ENCODE results near the gene SIL1. TPM values are rescaled to one million over a fixed set of nuclear protein-coding genes. Genes with fewer than 3 reads are reported as not detected.
"Not testable (repeated sequence)": the region's sequence is repeated elsewhere in the genome, so short reads cannot be mapped to it uniquely, and the experiment has no call there.

Gene SIL1
- total and polyA plus RNA-seq, 8 donors, result 22.2 to 83.6 (median 33.4) TPM

- TF ChIP-seq POLR2AphosphoS5 (IDR thresholded peaks at IDR 0.05), result no peak
- no peak for TF ChIP-seq CTCF (IDR thresholded peaks at IDR 0.05)
- no peak for TF ChIP-seq POLR2A (IDR thresholded peaks at IDR 0.05)
- no peak for TF ChIP-seq EP300 (IDR thresholded peaks at IDR 0.05)
- Histone ChIP-seq H3K27ac (no peak overlapping the region), H3K27me3 (no peaks in the 10 kb centered on the region), H3K36me3 (peaks cover 24 to 80% (median 66%) of the 10 kb centered on the region in 4 donors), H3K9me3 (no peaks in the 10 kb centered on the region), H3K4me1 (peaks cover 4 to 21% (median 11%) of the 10 kb centered on the region in 4 donors), H3K4me3 (no peak overlapping the region)
- no peak for DNase-seq
- intact Hi-C loops (cut with DNase I; ENCODE audit: low total_unique reads), result no loop called here
- WGBS, 5 donors, result 91 to 100% (median 94%) methylated on average over 2 of the region's 2 CpGs
These were observed 275.7 kb downstream of the SIL1 start for GRCh38 chr5:138922494-138922893.

GRCh38 chr5:138921362-138921761 lies 276.8 kb downstream of the SIL1 start:
- H3K27ac ChIP-seq; H3K27me3 ChIP-seq; DNase-seq; H3K4me3 ChIP-seq; H3K4me1 ChIP-seq; H3K9me3 ChIP-seq; intact Hi-C loops (cut with DNase I; ENCODE audit: low total_unique reads): not testable (repeated sequence)
- 77 to 85% (median 83%) methylated on average over 2 of the region's 2 CpGs for WGBS, 5 donors
- H3K36me3 ChIP-seq, result peaks cover 20 to 69% (median 58%) of the 10 kb centered on the region in 4 donors

GRCh38 chr5:138920181-138920580 lies 278.0 kb downstream of the SIL1 start:
- TF ChIP-seq POLR2AphosphoS5 (IDR thresholded peaks at IDR 0.05) (no peak), CTCF (IDR thresholded peaks at IDR 0.05) (no peak), POLR2A (IDR thresholded peaks at IDR 0.05) (no peak), EP300 (IDR thresholded peaks at IDR 0.05) (no peak)
- H3K4me1 ChIP-seq, result peaks cover 0 to 7% (median 4%) of the 10 kb centered on the region in 4 donors
- no peak overlapping the region for H3K4me3 ChIP-seq
- 88 to 98% (median 93%) methylated on average over 6 to 8 of the region's 8 CpGs for WGBS, 5 donors
- H3K9me3 ChIP-seq, result no peaks in the 10 kb centered on the region
- no peaks in the 10 kb centered on the region for H3K27me3 ChIP-seq
- H3K27ac ChIP-seq, result no peak overlapping the region
- peaks cover 10 to 59% (median 55%) of the 10 kb centered on the region in 4 donors for H3K36me3 ChIP-seq
- intact Hi-C loops (cut with DNase I; ENCODE audit: low total_unique reads), result no loop called here
- DNase-seq, result no peak

GRCh38 chr5:138918686-138919085 lies 279.5 kb downstream of the SIL1 start:
- TF ChIP-seq EP300 (IDR thresholded peaks at IDR 0.05) (no peak), POLR2A (IDR thresholded peaks at IDR 0.05) (no peak), POLR2AphosphoS5 (IDR thresholded peaks at IDR 0.05) (no peak), CTCF (IDR thresholded peaks at IDR 0.05) (no peak)
- Histone ChIP-seq H3K27ac (no peak overlapping the region), H3K9me3 (no peaks in the 10 kb centered on the region), H3K4me3 (no peak overlapping the region), H3K4me1 (peaks cover 0 to 7% (median 4%) of the 10 kb centered on the region in 4 donors), H3K36me3 (peaks cover 0 to 59% (median 54%) of the 10 kb centered on the region in 4 donors), H3K27me3 (no peaks in the 10 kb centered on the region)
- 79 to 87% (median 84%) methylated on average over 4 of the region's 4 CpGs for WGBS, 5 donors
- no peak for DNase-seq
- intact Hi-C loops (cut with DNase I; ENCODE audit: low total_unique reads), result no loop called here

GRCh38 chr5:138914338-138914737 lies 283.8 kb downstream of the SIL1 start:
- no peak for DNase-seq
- TF ChIP-seq POLR2A (IDR thresholded peaks at IDR 0.05) (no peak), POLR2AphosphoS5 (IDR thresholded peaks at IDR 0.05) (no peak), EP300 (IDR thresholded peaks at IDR 0.05) (no peak), CTCF (IDR thresholded peaks at IDR 0.05) (no peak)
- H3K36me3 ChIP-seq, result peaks cover 0 to 73% (median 53%) of the 10 kb centered on the region in 4 donors
- H3K27me3 ChIP-seq, result no peaks in the 10 kb centered on the region
- no peak overlapping the region for H3K4me3 ChIP-seq
- no peaks in the 10 kb centered on the region for H3K9me3 ChIP-seq
- 95 to 98% (median 96%) methylated on average over 3 of the region's 3 CpGs for WGBS, 5 donors
- intact Hi-C loops (cut with DNase I; ENCODE audit: low total_unique reads), result no loop called here
- no peaks in the 10 kb centered on the region for H3K4me1 ChIP-seq
- H3K27ac ChIP-seq, result no peak overlapping the region
